Measurements from ENCODE around the gene FOXK2. TPM values are rescaled to one million over a fixed set of nuclear protein-coding genes. Genes with fewer than 3 reads are reported as not detected.

FOXK2 gene
- total and polyA plus RNA-seq, 2 donors (not counting 3 experiments of a cell fraction or from before 2014, with no cell fraction given) = 33.4 to 79.3 TPM

GRCh38 chr17:82524540-82524939, 5.0 kb downstream of the FOXK2 start:
- H3K9ac ChIP-seq (replicated peaks; ENCODE audit: extremely low read depth, insufficient read depth, low read length) = no peak overlapping the region
- POLR2A ChIA-PET = no interaction called here
- no peaks in the 10 kb centered on the region for H3K9me3 ChIP-seq (replicated peaks; ENCODE audit: control insufficient read depth, insufficient read depth, low read length)
- peaks cover 3% of the 10 kb centered on the region for H4K20me1 ChIP-seq (replicated peaks; ENCODE audit: control insufficient read depth, extremely low read depth, insufficient read depth, low read length)
- TF ChIP-seq FOS (IDR thresholded peaks at IDR 0.05; ENCODE audit: borderline replicate concordance, insufficient read depth, low read length) = no peak
- TF ChIP-seq POLR2A (IDR thresholded peaks at IDR 0.05; ENCODE audit: low read depth, low read length) = no peak
- TF ChIP-seq MYC (IDR thresholded peaks at IDR 0.05; ENCODE audit: low read depth, low read length) = no peak
- no peak for TF ChIP-seq POLR2AphosphoS5 (IDR thresholded peaks at IDR 0.05; ENCODE audit: insufficient read depth, low read depth, low read length)
- TF ChIP-seq CTCF (IDR thresholded peaks at IDR 0.05; ENCODE audit: extremely low read depth in 1 of 2, insufficient read depth in 1 of 2, low read depth in 1 of 2, low read length in 2 of 2) = no peak
- TF ChIP-seq JUN (IDR thresholded peaks at IDR 0.05; ENCODE audit: borderline replicate concordance, insufficient read depth, insufficient read length, low read depth) = no peak
- TF ChIP-seq MAX (IDR thresholded peaks at IDR 0.05; ENCODE audit: insufficient read depth, insufficient read length) = no peak
- TF ChIP-seq EZH2 (IDR thresholded peaks at IDR 0.05; ENCODE audit: borderline replicate concordance, low read depth, low read length, severe bottlenecking) = no peak
- no peak for TF ChIP-seq GATA2 (IDR thresholded peaks at IDR 0.05; ENCODE audit: insufficient read depth, insufficient read length, low read depth, low read length)
- no peaks in the 10 kb centered on the region for H3K4me1 ChIP-seq (ENCODE audit: control insufficient read depth, extremely low read depth, insufficient read depth, low read length)
- H3K4me2 ChIP-seq (ENCODE audit: insufficient read depth, low read length) = no peak overlapping the region
- DNase-seq (ENCODE audit: low read depth, low spot score) (no peak), FAIRE-seq (no peak)
- H3K79me2 ChIP-seq (ENCODE audit: control insufficient read depth, insufficient read depth, low read length) = peaks cover 95% of the 10 kb centered on the region
- no TSS peak for BruUV-seq (replicated peaks)
- H3K36me3 ChIP-seq (ENCODE audit: control insufficient read depth in 2 of 2, extremely low read depth in 1 of 2, insufficient read depth in 2 of 2, low read length in 2 of 2) = no peaks in the 10 kb centered on the region
- H2AFZ ChIP-seq (ENCODE audit: low read depth, low read length) = no peak overlapping the region
- dilution Hi-C loops (cut with MboI; ENCODE audit: extremely low pct_ligation_motif_present, low sequenced_read_pairs) (no loop called here), intact Hi-C loops (cut with micrococcal nuclease) (no loop called here)
- H3K9me1 ChIP-seq (replicated peaks; ENCODE audit: control insufficient read depth, extremely low read depth, insufficient read depth, low read length) = peaks cover 2% of the 10 kb centered on the region
- no peak overlapping the region for H3K4me3 ChIP-seq (replicated peaks in 1 of 3; ENCODE audit: insufficient read depth in 1 of 3, low read depth in 1 of 3, low read length in 3 of 3)
- CTCF ChIA-PET = no interaction called here
- H3K27me3 ChIP-seq (ENCODE audit: control insufficient read depth in 2 of 2, insufficient read depth in 2 of 2, low read length in 2 of 2) = no peaks in the 10 kb centered on the region
- H3K27ac ChIP-seq (ENCODE audit: insufficient read depth, low read depth, low read length) = no peak overlapping the region

Measured in endothelial cell of umbilical vein (primary cell).